Hepatocyte (in vitro differentiated cells): ENCODE results near the gene PSEN1. TPM values are rescaled to one million over a fixed set of nuclear protein-coding genes. Genes with fewer than 3 reads are reported as not detected.
A peak's percentile ranks its signal among the peaks of the same experiment; 100 is the strongest.

Experiments used
- DNase-seq: peaks from one replicate; pipeline ENCODE4 v3.0.0-alpha.2; 2016; ENCODE audit warnings: low spot score
- H2AFZ ChIP-seq: fragments of 200-600 bp; sonication (generic); 2 replicates; pipeline ENCODE4 v1.6.0; 2016; ENCODE audit warnings: antibody characterized with exemption, mild to moderate bottlenecking
- H3K27ac ChIP-seq: fragments of 200-600 bp; sonication (generic); 2 replicates; pipeline ENCODE4 v1.5.1; 2016; ENCODE audit warnings: mild to moderate bottlenecking
- H3K27me3 ChIP-seq: fragments of 200-600 bp; sonication (generic); 2 replicates; pipeline ENCODE4 v1.6.1; 2016
- H3K36me3 ChIP-seq: fragments of 200-600 bp; sonication (generic); replicated peaks from 2 replicates; pipeline ENCODE4 v1.5.1; 2016; ENCODE audit warnings: low read depth; ENCODE audit not compliant: insufficient read depth
- H3K4me1 ChIP-seq: fragments of 200-600 bp; sonication (generic); 2 replicates; pipeline ENCODE4 v1.5.1; 2016; ENCODE audit warnings: mild to moderate bottlenecking, moderate library complexity; ENCODE audit not compliant: insufficient read depth
- H3K4me2 ChIP-seq: fragments of 200-600 bp; sonication (generic); 2 replicates; pipeline ENCODE4 v1.6.0; 2016
- H3K4me3 ChIP-seq: fragments of 200-600 bp; sonication (generic); 2 replicates; pipeline ENCODE4 v1.5.1; 2016; ENCODE audit warnings: mild to moderate bottlenecking
- H3K79me2 ChIP-seq: fragments of 200-600 bp; sonication (generic); 2 replicates; pipeline ENCODE4 v1.6.0; 2017; ENCODE audit warnings: mild to moderate bottlenecking
- H3K9me2 ChIP-seq: fragments of 200-600 bp; sonication (generic); replicated peaks from 2 replicates; pipeline ENCODE4 v1.6.0; 2017; ENCODE audit warnings: mild to moderate bottlenecking; ENCODE audit not compliant: insufficient read depth
- H3K9me3 ChIP-seq: fragments of 200-600 bp; sonication (generic); 2 replicates; pipeline ENCODE4 v1.5.1; 2016; ENCODE audit warnings: low read depth, mild to moderate bottlenecking
- H4K20me1 ChIP-seq: fragments of 200-600 bp; sonication (generic); 2 replicates; pipeline ENCODE4 v1.6.0; 2016; ENCODE audit warnings: mild to moderate bottlenecking; ENCODE audit not compliant: insufficient read depth, poor library complexity, severe bottlenecking
- CTCF ChIP-seq: fragments of 200-600 bp; sonication (generic); IDR thresholded peaks from 2 replicates; pipeline ENCODE4 v1.5.1; 2016; ENCODE audit warnings: antibody characterized with exemption, mild to moderate bottlenecking; ENCODE audit not compliant: poor library complexity
- EZH2 ChIP-seq: fragments of 200-600 bp; sonication (generic); IDR thresholded peaks from 2 replicates; pipeline ENCODE4 v1.6.1; 2016; ENCODE audit warnings: antibody characterized with exemption, mild to moderate bottlenecking, borderline replicate concordance
- EZH2phosphoT487 ChIP-seq: fragments of 200-600 bp; sonication (generic); IDR thresholded peaks from one replicate; pipeline ENCODE4 v1.6.1; 2018; ENCODE audit warnings: antibody characterized with exemption, mild to moderate bottlenecking, low read depth, moderate library complexity; ENCODE audit not compliant: unreplicated experiment, severe bottlenecking
- WGBS: methylation state at CpG from one replicate; pipeline ENCODE4 v1.1.6; 2016; ENCODE audit warnings: low lambda C conversion rate; ENCODE audit errors: missing lambda C conversion rate; 5-methylcytosine and 5-hydroxymethylcytosine counted together
- polyA plus RNA-seq: library from polyadenylated mRNA; unstranded; fragments of >200 nt; fragmentation: Nextera tagmentation; extraction: Ambion mirVana; gene quantifications from 2 replicates; pipeline ENCODE4 v1.2.1, GENCODE V29; 2016
- total RNA-seq: library from RNA; depleted of rRNA; stranded (reverse); fragments of >200 nt; gene quantifications from 2 replicates; pipeline ENCODE4 v1.2.3, GENCODE V29; 2014

Gene PSEN1
- total and polyA plus RNA-seq, 2 experiments from 2014 or later, result 65.6 to 71.6 TPM

DNA sequence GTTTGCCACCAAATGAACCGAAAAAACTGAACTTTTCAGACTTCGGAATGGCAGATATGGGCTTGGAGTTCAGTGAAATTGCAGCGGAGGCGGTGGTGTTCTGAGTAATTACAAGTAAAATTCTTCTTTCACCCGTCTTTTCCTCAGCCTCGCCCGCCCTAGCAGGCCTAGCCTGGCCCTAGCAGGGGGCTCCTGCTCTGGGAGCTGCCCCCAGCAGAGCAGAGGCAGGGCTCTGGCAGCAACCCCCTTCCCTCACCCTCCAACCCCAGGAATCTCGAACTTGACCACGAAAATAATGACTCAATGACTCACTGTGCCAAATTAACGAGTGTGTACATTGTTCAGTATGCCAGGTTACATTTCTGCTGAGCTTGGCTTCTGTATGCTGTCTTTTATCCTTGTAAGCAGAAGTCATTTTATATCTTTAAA is 102.1 kb downstream of the PSEN1 start:
- WGBS, result 16% methylated on average over 10 of the region's 10 CpGs
- TF ChIP-seq EZH2phosphoT487 (no peak), CTCF (no peak), EZH2 (no peak)
- Histone ChIP-seq H3K27ac (no peak overlapping the region), H3K27me3 (peaks cover 32% of the 10 kb centered on the region), H3K36me3 (no peaks in the 10 kb centered on the region), H3K9me2 (no peaks in the 10 kb centered on the region), H2AFZ (peak overlapping the region; percentile 79), H3K4me3 (peak overlapping the region; percentile 25), H3K9me3 (no peaks in the 10 kb centered on the region), H4K20me1 (no peaks in the 10 kb centered on the region), H3K79me2 (no peaks in the 10 kb centered on the region), H3K4me1 (peaks cover 53% of the 10 kb centered on the region), H3K4me2 (peak overlapping the region; percentile 97)
- DNase-seq, result peak; percentile 28

GRCh38 chr14:73238941-73239340 is 102.6 kb downstream of the PSEN1 start:
- no peak overlapping the region for H3K4me3 ChIP-seq
- DNase-seq, result no peak
- H4K20me1 ChIP-seq, result no peaks in the 10 kb centered on the region
- no peak for TF ChIP-seq CTCF
- TF ChIP-seq EZH2, result no peak
- TF ChIP-seq EZH2phosphoT487, result no peak
- peak overlapping the region; percentile 97 for H3K4me2 ChIP-seq
- no peaks in the 10 kb centered on the region for H3K36me3 ChIP-seq
- peaks cover 53% of the 10 kb centered on the region for H3K4me1 ChIP-seq
- H3K79me2 ChIP-seq, result no peaks in the 10 kb centered on the region
- no peaks in the 10 kb centered on the region for H3K9me3 ChIP-seq
- WGBS, result 88% methylated on average over 11 of the region's 11 CpGs
- H3K27me3 ChIP-seq, result peaks cover 32% of the 10 kb centered on the region
- no peak overlapping the region for H2AFZ ChIP-seq
- H3K27ac ChIP-seq, result no peak overlapping the region
- no peaks in the 10 kb centered on the region for H3K9me2 ChIP-seq

DNA sequence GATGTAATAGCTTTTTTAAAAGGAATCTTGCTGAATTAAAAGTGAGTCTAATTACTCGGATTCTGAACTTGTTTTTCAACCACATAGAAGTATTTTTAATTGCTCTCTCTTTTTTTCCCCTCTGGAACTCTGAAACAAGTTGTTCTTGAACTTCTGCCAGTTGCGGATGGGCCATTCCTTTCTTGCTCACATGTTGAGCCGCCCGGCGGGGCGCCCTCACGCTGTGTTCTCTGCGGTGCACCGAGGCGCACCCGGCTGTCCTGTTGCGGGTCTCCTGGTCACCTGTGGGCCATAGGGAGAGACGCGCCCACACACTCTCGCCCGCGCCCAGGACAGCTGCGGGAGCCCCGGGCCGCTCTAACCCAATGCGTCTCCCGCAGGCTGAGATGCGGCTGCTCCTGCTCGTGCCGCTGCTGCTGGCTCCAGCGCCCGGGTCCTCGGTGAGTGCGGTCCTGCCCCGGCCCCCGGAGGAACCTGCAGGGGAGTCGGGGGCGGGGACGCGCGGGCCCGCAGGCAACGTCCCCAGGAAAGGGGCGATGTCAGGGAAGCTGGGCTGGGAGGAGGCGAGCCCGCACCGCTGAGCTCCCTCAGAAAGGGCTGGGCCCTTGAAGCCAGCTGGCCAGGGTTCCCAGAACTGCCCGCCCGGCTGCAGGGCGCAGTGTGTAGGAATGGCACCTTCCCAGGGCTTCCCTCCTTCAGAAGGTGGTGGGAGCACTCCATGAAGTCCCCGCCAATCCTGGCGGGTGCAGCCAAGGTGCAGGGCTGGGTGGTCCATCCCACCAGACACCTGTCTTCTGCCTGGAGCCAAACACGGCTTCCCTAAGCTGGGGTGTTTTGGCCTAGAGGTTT is 103.3 kb downstream of the PSEN1 start:
- Histone ChIP-seq H3K27me3 (peaks cover 31% of the 10 kb centered on the region), H3K36me3 (no peaks in the 10 kb centered on the region), H3K79me2 (no peaks in the 10 kb centered on the region), H3K4me1 (peaks cover 47% of the 10 kb centered on the region), H4K20me1 (no peaks in the 10 kb centered on the region), H3K4me2 (peak overlapping the region; percentile 97), H3K9me3 (no peaks in the 10 kb centered on the region), H3K27ac (no peak overlapping the region), H3K4me3 (no peak overlapping the region), H3K9me2 (no peaks in the 10 kb centered on the region), H2AFZ (no peak overlapping the region)
- WGBS, result 16% methylated on average over 45 of the region's 48 CpGs
- no peak for TF ChIP-seq CTCF
- no peak for TF ChIP-seq EZH2phosphoT487
- TF ChIP-seq EZH2, result peak; percentile 61
- peak; percentile 43 for DNase-seq
